Brain microvascular endothelial cell (primary cell): Measurements from ENCODE around the gene CCDC116.

ENCODE experiments used
- DNase-seq: peaks from one replicate; pipeline ENCODE4 v3.0.0-alpha.2; 2020
- H3K27ac ChIP-seq: fragments of 250-450 bp; sonication (Bioruptor Pico); 2 replicates; pipeline ENCODE4 v1.5.1; 2020; ENCODE audit warnings: mild to moderate bottlenecking, moderate library complexity
- H3K27me3 ChIP-seq: fragments of 250-450 bp; sonication (Bioruptor Pico); replicated peaks from 2 replicates; pipeline ENCODE4 v1.5.1; 2020; ENCODE audit warnings: mild to moderate bottlenecking
- H3K36me3 ChIP-seq: fragments of 250-450 bp; sonication (Bioruptor Pico); replicated peaks from 2 replicates; pipeline ENCODE4 v1.5.1; 2020; ENCODE audit warnings: mild to moderate bottlenecking
- H3K4me3 ChIP-seq: 2 replicates; pipeline ENCODE4 v1.5.1; 2011; ENCODE audit warnings: low read depth, mild to moderate bottlenecking, control low read depth, low read length, moderate library complexity
- CTCF ChIP-seq: IDR thresholded peaks from 2 replicates; pipeline ENCODE4 v1.5.1; 2011; ENCODE audit warnings: low read depth, mild to moderate bottlenecking, moderate library complexity, low read length, control low read depth, inconsistent platforms; ENCODE audit errors: missing control alignments
- in situ Hi-C: cut with HindIII; loops from 2 replicates; pipeline ENCODE4 v1.10.0; 2017; ENCODE audit warnings: low sequenced_read_pairs, low pct_ligation_motif_present

CCDC116 gene

DNA sequence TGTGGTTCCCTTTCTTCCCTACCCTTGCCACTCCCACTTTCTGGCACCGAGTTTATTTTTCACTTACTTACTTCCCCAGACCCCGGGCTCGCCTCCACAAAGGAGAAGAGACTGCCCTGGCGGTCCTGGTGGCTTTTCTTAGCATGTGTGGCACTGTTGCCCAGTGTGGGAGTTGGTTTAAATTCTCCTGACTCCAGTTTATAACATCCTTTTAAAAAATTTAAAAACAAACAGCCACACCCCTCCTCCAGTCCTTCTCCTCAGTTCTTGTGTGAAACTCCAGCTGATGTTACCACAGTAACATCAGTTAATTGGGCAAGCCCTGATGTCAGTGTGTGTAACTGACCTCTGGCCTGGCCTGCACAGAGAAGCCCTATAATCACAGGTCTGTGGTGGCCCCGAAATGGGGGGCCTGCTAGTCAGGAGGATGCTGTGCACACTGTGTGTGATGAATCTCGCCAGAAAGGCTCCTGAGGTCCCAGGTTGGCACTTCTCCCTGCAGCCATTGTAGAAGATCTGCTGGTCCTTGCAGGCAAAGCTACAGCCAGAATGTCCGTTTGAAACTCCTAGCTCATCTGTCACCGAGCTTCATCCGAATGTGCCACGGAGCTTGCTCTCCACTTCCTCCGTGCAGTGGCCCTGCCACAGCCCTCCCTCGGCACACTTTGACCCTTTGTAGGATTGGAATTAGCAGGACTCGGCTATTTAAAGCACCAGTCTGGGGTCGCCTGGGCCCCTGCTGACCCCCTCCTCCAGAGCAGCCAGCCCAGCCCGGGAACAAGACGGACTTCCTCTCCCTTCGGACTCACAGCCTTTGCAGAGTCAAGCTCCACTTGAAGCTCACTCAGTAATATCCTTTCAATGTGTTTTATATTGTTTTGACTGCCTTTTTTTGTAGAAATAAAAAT is 10.3 kb upstream of the CCDC116 start:
- Histone ChIP-seq H3K27me3 (no peaks in the 10 kb centered on the region), H3K27ac (peak overlapping the region; percentile 4), H3K36me3 (peaks cover 46% of the 10 kb centered on the region), H3K4me3 (no peak overlapping the region)
- no peak for DNase-seq
- in situ Hi-C loops, result no loop called here
- no peak for TF ChIP-seq CTCF

- no peak overlapping the region for H3K27ac ChIP-seq
- TF ChIP-seq CTCF, result no peak
- no peak overlapping the region for H3K4me3 ChIP-seq
- H3K36me3 ChIP-seq, result peaks cover 52% of the 10 kb centered on the region
- H3K27me3 ChIP-seq, result no peaks in the 10 kb centered on the region
- in situ Hi-C loops, result no loop called here
- DNase-seq, result no peak
Measured at GRCh38 chr22:21622919-21623647, 9.5 kb upstream of the CCDC116 start.

DNA sequence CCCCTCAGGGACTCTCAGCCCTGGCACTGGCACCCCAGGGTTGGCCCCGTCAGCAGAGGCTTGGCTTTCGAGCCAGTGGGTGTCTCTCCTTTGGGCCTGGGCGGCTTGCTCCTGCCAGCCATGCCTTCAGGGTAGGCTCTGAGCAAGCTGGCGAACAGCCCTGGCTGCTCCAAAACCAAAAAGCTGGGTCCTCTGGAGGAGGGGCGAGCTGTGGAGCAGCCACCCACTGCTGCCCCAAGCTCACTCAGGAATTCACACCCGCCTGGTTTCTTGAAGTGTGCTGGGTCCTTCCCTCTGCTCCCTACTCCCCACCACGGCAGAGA is 9.0 kb upstream of the CCDC116 start:
- in situ Hi-C loops, result no loop called here
- Histone ChIP-seq H3K27ac (no peak overlapping the region), H3K36me3 (peaks cover 56% of the 10 kb centered on the region), H3K4me3 (no peak overlapping the region), H3K27me3 (no peaks in the 10 kb centered on the region)
- DNase-seq, result no peak
- TF ChIP-seq CTCF, result no peak

DNA sequence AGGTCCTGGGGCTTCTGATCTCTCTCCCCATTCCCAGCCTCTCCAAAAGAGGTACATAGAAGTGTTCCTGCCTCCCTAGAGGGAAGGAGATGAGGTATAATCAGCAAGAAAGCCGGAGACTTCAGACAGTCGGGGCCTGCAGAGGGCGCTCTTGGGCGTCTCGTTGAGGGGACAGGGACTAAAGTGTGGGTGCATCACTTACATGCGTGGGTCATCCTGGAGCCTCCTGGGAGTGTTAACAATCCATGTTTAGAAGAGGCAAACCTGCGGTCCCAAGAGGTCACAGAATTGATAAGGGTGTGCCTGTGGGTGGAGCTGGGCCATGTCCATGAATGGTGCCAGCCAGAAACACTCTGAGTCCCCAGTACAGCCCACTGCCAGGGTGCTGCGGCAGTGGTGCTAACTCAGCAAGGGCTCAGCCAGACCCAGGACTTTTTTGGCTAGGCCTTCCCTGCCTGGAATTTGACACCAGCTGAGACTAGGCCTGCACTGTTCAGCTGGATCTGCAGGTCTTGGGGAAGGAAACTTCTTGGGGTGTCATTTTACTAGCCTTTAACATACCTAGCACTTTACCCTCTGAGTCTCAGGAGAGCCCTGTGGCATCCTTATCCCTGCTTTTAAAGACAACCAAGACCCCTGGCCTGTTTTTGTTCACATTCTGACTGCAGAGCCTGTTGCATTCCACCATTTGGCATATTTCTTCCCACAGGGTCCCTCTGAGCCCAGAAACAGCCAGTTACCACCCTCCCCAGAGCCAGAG is 8.3 kb upstream of the CCDC116 start:
- in situ Hi-C loops, result no loop called here
- Histone ChIP-seq H3K4me3 (no peak overlapping the region), H3K36me3 (peaks cover 58% of the 10 kb centered on the region), H3K27ac (peak overlapping the region; percentile 18), H3K27me3 (no peaks in the 10 kb centered on the region)
- DNase-seq, result no peak
- peak; percentile 79 for TF ChIP-seq CTCF

DNA sequence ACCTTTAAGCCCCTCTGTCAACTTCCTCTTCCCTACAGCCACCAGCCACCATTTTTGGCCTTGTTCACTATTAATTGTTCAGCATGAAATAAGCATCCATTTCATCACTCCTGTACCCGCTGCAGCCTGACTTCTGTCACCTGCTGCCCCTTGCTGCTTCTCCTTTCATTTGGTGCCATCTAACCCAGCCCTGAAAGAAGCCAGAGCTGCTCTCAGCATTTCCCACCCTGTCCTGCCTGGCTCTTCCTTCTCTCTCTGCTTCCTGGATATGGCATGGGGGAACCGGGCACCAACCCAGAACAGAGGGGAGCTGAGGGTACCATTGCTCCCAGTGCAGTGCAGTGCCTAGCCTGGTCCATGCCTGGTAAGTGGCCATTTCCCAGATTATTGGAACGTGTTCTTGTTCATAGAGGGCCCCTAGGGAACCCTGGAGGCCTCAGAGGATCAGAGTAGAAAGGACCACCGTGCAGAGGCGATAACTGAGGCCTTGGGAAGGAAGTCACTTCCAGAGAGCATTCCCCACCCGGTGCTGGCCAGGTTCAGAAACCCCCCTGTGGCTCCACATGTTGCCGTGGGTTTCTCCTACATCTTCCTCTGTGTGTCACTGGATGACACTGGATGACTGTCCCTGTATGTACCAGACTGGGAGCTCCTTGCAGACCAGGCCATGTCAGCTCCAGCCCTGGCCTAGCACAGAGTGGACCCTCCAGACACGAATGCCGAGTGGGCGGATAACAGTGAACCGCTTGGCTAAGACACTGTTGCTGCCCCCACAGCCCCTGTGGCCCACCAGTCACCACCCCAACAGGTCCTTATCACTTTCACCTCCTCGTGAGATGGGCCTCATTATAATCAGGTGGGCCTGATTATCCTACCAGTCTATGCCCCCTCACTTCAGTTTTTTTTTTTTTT is 7.4 kb upstream of the CCDC116 start:
- H3K36me3 ChIP-seq, result peaks cover 50% of the 10 kb centered on the region
- TF ChIP-seq CTCF, result no peak
- no peak for DNase-seq
- H3K27me3 ChIP-seq, result no peaks in the 10 kb centered on the region
- no peak overlapping the region for H3K4me3 ChIP-seq
- no peak overlapping the region for H3K27ac ChIP-seq
- in situ Hi-C loops, result no loop called here
